DMS 273 treated with DMSO at 0.1 percent for 48 hours (cell line): ENCODE data around the gene BTRC.

ENCODE experiments used
- DNase-seq: peaks from one replicate; lab custom pipeline; 2025; lab: John Stamatoyannopoulos, UW

BTRC gene

DNA sequence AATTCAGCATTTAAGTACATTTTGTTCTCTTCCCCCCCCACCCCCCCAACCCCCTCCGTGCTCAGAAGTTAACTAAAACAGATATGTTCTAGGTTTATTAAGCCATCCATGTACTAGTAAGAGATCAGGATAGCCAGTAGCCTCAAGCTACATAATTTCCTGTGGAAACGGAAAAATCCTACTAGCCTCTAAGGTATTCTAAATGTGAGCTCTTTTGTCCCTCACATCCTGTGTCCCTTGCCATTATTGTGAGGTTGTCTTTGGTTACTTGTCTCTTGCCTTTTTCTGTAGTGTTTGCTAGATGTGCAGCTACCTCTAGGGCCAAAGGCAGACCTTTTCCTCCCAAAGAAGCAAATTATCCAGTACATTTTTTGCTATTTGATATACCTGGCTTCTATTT lies 92.1 kb downstream of the BTRC start:
- DNase-seq: no peak

- DNase-seq: no peak
These were observed 93.0 kb downstream of the BTRC start for GRCh38 chr10:101446947-101447346.

GRCh38 chr10:101447477-101447876 lies 93.5 kb downstream of the BTRC start:
- no peak for DNase-seq

DNA sequence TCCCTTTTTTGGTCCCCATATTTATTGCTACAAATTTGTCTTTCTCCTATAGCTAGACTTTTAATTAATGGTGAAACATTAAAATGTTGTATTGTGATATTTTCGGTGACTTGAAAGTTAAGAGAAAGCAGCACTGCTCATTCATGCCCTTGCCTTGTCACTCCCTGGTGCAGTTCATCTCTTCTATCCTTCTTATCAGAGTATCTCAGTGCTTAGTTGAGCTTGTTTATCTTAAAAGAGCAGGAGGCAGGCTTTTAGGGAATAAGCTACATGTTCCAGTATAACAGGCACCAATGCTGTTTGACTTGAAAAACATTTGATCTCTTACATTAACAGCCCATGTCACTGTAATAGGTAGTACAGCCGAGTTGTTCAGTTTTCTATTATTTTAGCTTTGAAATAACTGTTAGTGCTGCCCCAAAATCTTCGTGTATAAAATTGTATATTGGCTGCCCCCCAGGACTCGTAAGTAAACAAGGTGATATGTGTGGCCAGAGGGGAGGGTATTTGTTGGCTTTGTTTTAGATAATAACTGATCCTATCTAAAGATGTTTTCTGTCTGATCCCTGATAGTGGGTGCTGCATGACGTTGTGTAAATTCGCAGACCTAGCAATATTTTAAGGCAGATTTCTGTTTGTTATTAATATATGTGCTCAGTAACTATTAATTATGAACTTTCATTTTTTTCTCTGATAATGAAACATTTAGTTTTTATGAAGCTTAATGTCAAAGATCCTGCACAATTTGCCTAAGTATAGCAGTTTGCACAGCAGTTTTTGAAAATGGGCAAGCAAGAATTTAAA lies 96.5 kb downstream of the BTRC start:
- DNase-seq: peak; percentile 4

DNA sequence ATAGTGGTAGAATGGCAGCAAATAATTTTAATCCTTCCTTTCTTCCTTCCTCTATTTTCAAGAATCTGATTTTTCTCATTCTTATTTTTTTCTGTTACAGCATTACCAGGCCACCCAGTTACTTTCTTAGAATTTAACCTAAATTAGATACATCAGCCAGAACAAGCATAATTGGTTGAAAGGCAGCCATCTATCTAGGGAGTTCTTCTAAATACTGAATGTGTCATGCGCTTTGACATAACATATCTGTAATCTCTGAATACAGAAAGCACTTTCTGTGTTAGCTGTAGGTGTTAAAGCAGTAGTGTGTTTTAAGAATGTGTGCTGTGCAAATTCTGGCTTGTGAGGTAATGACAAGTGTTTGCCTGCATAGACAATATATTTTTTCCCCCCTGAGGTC lies 97.3 kb downstream of the BTRC start:
- no peak for DNase-seq

DNA sequence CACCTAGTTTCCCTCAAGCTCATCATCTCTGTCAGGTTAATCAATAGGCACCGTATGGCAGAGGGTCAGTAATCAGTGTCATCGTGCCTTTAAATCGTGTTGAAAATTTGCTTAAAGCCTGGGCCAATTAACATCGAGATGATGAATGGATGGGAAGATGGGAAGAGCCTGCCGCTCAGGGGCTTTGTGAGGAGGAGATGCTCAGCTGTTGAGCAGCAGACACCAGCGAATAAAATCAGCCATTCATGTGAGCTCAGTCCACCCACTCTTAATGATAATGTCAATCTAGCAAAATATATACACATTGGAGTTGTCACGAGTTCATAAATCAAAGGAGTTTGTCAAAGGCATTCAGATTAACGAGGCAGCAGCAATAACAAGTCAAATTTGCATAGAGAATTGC lies 97.7 kb downstream of the BTRC start:
- no peak for DNase-seq

DNA sequence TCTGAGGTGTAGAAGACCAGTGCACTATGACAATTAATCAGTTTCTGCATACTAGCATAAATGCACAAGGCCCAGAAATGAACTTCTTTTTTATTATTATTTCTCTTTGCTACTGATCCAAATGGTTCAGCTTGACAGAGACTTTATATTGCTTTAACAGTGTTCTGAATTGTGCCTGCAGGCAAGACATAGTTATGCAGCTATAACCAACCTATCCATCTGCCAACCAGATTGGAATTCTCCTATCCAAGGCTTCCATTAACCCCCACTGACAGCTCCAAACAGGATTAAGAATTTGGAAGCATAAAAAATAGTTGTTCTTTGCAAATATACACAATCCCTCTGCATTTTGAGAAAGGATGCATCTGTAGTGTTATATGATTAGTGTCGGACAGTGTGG lies 98.2 kb downstream of the BTRC start:
- no peak for DNase-seq

- no peak for DNase-seq
These were observed 98.6 kb downstream of the BTRC start for GRCh38 chr10:101452593-101452992.

DNA sequence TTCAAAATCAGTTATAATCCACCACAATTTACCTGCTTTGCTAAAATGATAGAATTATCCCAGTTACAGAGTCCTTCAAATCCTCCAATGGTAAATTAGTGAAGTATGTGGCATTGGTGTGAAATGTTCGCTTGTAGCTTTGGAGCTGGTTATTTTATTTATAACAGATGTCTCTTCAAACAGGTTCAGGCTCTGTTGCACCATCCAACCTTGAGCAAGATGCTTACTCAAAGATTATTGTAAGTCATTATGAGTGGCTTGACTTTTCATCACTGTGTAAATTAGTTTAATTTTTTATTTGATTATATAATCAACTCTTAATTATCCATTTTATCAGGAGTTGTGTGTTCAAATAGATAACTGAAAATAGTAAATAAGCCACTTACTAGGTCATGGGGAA lies 99.4 kb downstream of the BTRC start:
- no peak for DNase-seq

- peak; percentile 51 for DNase-seq
These were observed 100.1 kb downstream of the BTRC start for GRCh38 chr10:101453791-101454718.

DNA sequence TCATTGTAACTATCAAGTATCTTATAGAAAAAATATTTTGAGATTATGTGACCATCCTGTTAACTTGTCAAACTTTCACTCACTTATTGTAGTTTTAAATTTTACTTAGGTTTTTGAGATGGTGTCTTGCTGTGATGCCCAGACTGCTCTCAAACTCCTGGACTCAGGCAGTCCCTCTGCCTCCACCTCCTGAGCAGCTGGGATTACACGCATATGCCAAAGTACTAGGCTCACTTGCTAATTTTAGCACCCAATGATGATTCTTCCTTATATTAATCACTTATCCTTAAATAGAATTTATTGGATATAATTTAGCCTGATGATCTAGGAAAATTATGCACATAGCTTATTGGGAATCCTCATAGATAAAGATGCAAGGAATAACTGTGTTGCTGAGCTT lies 104.9 kb downstream of the BTRC start:
- no peak for DNase-seq

DNA sequence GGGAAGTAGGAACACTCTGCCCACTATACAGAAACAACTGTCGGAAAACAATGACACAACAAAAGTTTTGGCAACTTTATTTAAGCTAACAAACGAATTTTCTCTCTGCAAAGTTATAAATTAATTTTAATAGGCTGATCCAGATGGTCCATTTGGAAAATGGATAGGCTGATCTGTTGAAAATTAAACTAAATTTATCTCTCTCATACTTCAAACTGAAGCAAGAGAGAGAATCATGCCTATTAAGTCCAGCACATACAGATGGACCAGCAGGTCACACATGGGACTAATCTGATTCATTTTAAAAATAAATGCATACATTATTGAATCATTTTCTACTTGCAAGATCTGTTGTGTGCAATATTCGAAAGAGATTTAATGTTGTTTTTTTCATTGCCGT lies 110.1 kb downstream of the BTRC start:
- DNase-seq: no peak

DNA sequence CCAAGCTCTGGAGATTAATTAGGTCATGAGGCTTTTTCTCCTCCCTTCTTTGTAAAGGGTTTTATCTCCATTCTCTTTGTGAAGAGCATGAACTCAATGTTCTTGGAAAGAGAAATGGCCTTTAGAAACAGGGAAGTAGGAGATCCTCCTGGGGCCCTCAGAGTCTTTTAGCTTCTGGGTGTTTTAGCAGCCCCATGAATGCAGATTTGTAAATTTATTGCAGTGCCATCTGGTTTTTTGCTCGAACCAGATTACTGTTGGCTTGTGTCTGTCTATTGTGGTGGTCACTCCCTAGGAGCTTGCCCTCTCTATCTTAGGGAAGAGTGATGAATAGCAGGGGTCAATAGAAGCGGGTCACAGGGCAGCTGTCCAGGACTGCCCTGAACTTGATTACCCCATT lies 110.6 kb downstream of the BTRC start:
- no peak for DNase-seq

DNA sequence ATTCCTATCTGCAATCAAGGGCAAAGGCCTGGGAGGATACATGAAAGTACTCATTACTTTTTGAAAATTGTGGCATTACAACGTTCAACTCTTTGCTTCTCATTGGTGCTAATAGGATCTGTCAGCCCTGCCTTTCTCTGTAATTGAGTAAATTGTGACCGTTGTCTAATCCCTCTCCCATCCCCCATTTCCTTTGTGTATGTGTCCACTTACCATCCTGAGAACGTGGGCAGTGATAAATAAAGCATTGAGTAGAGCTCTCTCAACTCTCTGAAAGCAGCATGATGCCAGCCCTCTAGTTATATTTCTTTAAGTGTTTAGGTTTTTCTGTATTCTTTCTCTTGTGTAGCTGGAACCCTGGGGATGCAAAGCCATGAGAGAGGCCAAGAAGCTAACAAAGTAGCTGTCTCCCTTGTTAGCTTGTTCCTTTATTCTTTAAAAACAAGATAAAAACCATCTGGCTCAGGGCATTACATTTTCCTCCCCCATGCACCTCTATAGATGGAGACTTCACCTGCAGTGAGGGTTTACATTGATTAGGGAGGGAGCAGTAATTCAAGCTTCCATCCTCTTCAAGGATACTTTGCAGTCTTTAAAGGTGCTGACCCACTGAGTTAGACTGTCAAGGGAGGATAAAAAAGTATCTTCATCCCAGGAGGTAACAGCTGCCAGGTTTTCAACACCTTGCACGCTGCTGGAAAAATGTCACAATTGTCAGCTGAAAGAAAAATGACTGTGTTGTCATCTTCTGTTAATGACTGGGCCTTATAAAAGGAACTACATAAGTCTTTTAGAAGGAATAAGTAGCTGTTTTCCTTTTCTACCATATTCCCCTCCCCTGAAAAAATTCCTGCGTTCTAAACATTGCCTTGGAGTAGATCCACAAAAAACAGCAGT lies 112.3 kb downstream of the BTRC start:
- DNase-seq: no peak

- peak; percentile 57 for DNase-seq
These were observed 113.4 kb downstream of the BTRC start for GRCh38 chr10:101467286-101467770.

- no peak for DNase-seq
These were observed 114.2 kb downstream of the BTRC start for GRCh38 chr10:101468159-101468558.

DNA sequence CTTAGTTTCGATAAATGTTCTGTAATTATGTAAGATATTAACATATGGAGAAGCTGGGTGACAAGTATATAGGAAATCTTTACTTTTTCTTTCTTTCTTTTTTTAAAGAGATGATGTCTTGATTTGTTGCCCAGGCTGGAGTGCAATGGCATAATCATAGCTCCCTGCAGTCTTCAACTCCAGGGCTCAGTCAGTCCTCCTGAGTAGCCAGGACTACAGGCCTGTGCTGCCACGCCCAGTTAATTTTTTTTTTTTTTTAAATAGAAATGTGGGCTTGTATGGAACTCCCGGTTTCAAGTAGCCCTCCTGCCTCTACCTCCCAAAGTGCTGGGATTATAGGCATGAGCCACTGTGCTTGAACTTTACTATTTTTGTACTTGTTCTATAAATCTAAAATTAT lies 122.4 kb downstream of the BTRC start:
- no peak for DNase-seq

GRCh38 chr10:101478956-101479355 lies 125.0 kb downstream of the BTRC start:
- DNase-seq: no peak

- DNase-seq: peak; percentile 63
These were observed 127.3 kb downstream of the BTRC start for GRCh38 chr10:101481256-101481655.

GRCh38 chr10:101482568-101482967 lies 128.6 kb downstream of the BTRC start:
- no peak for DNase-seq

DNA sequence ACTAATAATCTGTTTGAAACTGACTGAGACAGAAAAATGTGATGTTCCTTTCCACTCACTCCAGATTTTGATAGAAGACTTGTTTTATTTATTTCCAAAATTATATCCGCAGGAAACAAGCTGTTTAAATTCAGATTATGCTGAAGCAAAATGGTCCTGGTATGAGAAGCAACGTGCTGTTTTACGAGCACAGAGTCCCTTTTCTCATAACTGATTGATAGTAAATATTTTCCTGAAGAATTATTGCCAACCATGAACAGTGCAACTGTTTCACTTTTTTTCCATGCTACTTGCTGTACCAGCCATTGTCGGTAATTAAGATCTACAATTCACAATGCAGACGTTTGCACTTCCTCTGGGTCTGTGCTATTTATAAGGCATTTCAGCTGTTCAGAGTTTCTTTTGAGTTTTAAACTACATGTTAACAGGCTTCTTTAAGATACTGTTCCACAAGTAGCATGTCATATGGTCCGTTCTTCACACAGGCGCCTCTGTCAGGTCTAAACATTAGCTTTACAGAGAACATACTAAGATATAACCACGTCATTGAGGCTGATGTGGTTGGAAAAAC lies 130.3 kb downstream of the BTRC start:
- DNase-seq: no peak

DNA sequence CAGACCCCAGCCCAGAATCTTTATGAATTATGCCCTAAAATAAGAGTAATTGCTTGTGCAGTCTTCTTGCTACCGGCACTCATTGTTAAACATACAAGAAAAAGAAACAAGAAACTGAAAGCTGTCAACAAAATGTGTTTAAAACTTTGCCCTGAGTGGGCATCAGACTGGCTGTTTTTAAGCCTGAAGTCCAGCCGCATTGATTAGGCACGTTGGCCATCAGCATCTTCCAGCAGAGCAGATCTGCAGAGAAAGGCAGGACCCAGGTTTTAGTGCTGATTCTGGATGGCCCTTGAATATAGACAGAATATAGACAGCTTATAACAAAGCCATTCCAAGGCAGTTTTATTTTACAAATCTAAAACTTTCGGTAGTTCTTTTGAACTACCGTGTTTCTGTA lies 131.2 kb downstream of the BTRC start:
- DNase-seq: no peak
